ENCODE results near the gene LMTK2. TPM values are rescaled to one million over a fixed set of nuclear protein-coding genes. Genes with fewer than 3 reads are reported as not detected.

LMTK2 gene
- total and polyA plus RNA-seq, 2 donors (not counting 1 experiment from before 2014, with no cell fraction given): 5.2 to 6.9 TPM

GRCh38 chr7:98078197-98078870 lies 28.3 kb upstream of the LMTK2 start:
- Histone ChIP-seq H3K4me3 (replicated peaks in 1 of 4; ENCODE audit: control extremely low read depth in 1 of 4, insufficient read depth in 1 of 4, low read depth in 3 of 4, low read length in 4 of 4) (no peak overlapping the region), H3K36me3 (ENCODE audit: control insufficient read depth, insufficient read depth, low read length) (no peaks in the 10 kb centered on the region), H3K4me2 (ENCODE audit: extremely low read depth, insufficient read depth, low read length) (no peak overlapping the region), H3K27ac (ENCODE audit: insufficient read depth, low read length) (no peak overlapping the region), H3K9me3 (ENCODE audit: control insufficient read depth, insufficient read depth, low read depth, low read length) (no peaks in the 10 kb centered on the region), H2AFZ (ENCODE audit: low read length) (no peak overlapping the region), H3K4me1 (ENCODE audit: control insufficient read depth, extremely low read depth, insufficient read depth, low read length) (no peaks in the 10 kb centered on the region), H3K27me3 (ENCODE audit: control insufficient read depth, insufficient read depth, low read length) (no peaks in the 10 kb centered on the region), H3K9ac (ENCODE audit: insufficient read depth, low read length) (no peak overlapping the region), H4K20me1 (ENCODE audit: control insufficient read depth, extremely low read depth, insufficient read depth, low read length) (no peaks in the 10 kb centered on the region), H3K79me2 (ENCODE audit: control insufficient read depth, insufficient read depth, low read length) (no peaks in the 10 kb centered on the region)
- TF ChIP-seq EZH2 (IDR thresholded peaks at IDR 0.05; ENCODE audit: low read length, missing control alignments): no peak
- TF ChIP-seq, protein P1, sequence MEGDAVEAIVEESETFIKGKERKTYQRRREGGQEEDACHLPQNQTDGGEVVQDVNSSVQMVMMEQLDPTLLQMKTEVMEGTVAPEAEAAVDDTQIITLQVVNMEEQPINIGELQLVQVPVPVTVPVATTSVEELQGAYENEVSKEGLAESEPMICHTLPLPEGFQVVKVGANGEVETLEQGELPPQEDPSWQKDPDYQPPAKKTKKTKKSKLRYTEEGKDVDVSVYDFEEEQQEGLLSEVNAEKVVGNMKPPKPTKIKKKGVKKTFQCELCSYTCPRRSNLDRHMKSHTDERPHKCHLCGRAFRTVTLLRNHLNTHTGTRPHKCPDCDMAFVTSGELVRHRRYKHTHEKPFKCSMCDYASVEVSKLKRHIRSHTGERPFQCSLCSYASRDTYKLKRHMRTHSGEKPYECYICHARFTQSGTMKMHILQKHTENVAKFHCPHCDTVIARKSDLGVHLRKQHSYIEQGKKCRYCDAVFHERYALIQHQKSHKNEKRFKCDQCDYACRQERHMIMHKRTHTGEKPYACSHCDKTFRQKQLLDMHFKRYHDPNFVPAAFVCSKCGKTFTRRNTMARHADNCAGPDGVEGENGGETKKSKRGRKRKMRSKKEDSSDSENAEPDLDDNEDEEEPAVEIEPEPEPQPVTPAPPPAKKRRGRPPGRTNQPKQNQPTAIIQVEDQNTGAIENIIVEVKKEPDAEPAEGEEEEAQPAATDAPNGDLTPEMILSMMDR (conservative IDR thresholded peaks at IDR 0.05 in 1 of 2, IDR thresholded peaks at IDR 0.05 in 1 of 2; ENCODE audit: low read depth in 1 of 2, low read length in 2 of 2): no peak
- no peak for DNase-seq (ENCODE audit: low read depth in 2 of 2)

- H3K4me3 ChIP-seq (replicated peaks in 1 of 4; ENCODE audit: control extremely low read depth in 1 of 4, insufficient read depth in 1 of 4, low read depth in 3 of 4, low read length in 4 of 4): no peak overlapping the region
- H4K20me1 ChIP-seq (ENCODE audit: control insufficient read depth, extremely low read depth, insufficient read depth, low read length): no peaks in the 10 kb centered on the region
- no peak overlapping the region for H3K27ac ChIP-seq (ENCODE audit: insufficient read depth, low read length)
- no peak overlapping the region for H3K9ac ChIP-seq (ENCODE audit: insufficient read depth, low read length)
- no peaks in the 10 kb centered on the region for H3K9me3 ChIP-seq (ENCODE audit: control insufficient read depth, insufficient read depth, low read depth, low read length)
- TF ChIP-seq EZH2 (IDR thresholded peaks at IDR 0.05; ENCODE audit: low read length, missing control alignments): no peak
- TF ChIP-seq, protein P1 (conservative IDR thresholded peaks at IDR 0.05 in 1 of 2, IDR thresholded peaks at IDR 0.05 in 1 of 2; ENCODE audit: low read depth in 1 of 2, low read length in 2 of 2): no peak
- H3K36me3 ChIP-seq (ENCODE audit: control insufficient read depth, insufficient read depth, low read length): no peaks in the 10 kb centered on the region
- H3K4me1 ChIP-seq (ENCODE audit: control insufficient read depth, extremely low read depth, insufficient read depth, low read length): no peaks in the 10 kb centered on the region
- H3K79me2 ChIP-seq (ENCODE audit: control insufficient read depth, insufficient read depth, low read length): no peaks in the 10 kb centered on the region
- H2AFZ ChIP-seq (ENCODE audit: low read length): no peak overlapping the region
- no peak overlapping the region for H3K4me2 ChIP-seq (ENCODE audit: extremely low read depth, insufficient read depth, low read length)
- no peaks in the 10 kb centered on the region for H3K27me3 ChIP-seq (ENCODE audit: control insufficient read depth, insufficient read depth, low read length)
- DNase-seq (ENCODE audit: low read depth in 2 of 2): no peak
Measured at GRCh38 chr7:98079891-98080648, 26.6 kb upstream of the LMTK2 start.

DNA sequence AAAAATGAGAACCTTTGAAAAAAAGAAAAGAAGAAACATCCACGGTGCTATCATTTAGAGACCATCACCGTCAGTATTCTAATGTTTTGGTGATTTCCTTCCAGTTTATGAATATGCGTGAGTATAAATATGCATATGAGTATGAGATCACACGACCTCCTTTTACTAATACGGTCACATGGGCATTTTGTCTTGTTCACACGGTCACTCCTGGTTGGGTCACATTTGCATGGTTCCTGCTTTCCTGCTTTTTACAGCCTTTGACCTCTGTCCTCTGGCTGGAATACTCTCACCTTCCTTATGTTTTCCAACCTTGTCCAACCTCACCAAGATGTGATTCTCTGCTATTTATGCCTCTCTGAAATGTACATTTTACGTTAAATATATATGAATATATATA lies 25.3 kb upstream of the LMTK2 start:
- Histone ChIP-seq H3K27ac (ENCODE audit: insufficient read depth, low read length) (no peak overlapping the region), H2AFZ (ENCODE audit: low read length) (no peak overlapping the region), H3K4me2 (ENCODE audit: extremely low read depth, insufficient read depth, low read length) (no peak overlapping the region), H3K4me3 (replicated peaks in 1 of 4; ENCODE audit: control extremely low read depth in 1 of 4, insufficient read depth in 1 of 4, low read depth in 3 of 4, low read length in 4 of 4) (no peak overlapping the region), H3K9ac (ENCODE audit: insufficient read depth, low read length) (no peak overlapping the region), H4K20me1 (ENCODE audit: control insufficient read depth, extremely low read depth, insufficient read depth, low read length) (no peaks in the 10 kb centered on the region), H3K4me1 (ENCODE audit: control insufficient read depth, extremely low read depth, insufficient read depth, low read length) (no peaks in the 10 kb centered on the region), H3K79me2 (ENCODE audit: control insufficient read depth, insufficient read depth, low read length) (no peaks in the 10 kb centered on the region), H3K27me3 (ENCODE audit: control insufficient read depth, insufficient read depth, low read length) (no peaks in the 10 kb centered on the region), H3K36me3 (ENCODE audit: control insufficient read depth, insufficient read depth, low read length) (no peaks in the 10 kb centered on the region), H3K9me3 (ENCODE audit: control insufficient read depth, insufficient read depth, low read depth, low read length) (no peaks in the 10 kb centered on the region)
- DNase-seq (ENCODE audit: low read depth in 2 of 2): no peak
- TF ChIP-seq, protein P1 (conservative IDR thresholded peaks at IDR 0.05 in 1 of 2, IDR thresholded peaks at IDR 0.05 in 1 of 2; ENCODE audit: low read depth in 1 of 2, low read length in 2 of 2): no peak
- no peak for TF ChIP-seq EZH2 (IDR thresholded peaks at IDR 0.05; ENCODE audit: low read length, missing control alignments)

Measured in fibroblast of lung (primary cell).